ENCODE data around the gene ZNF579.

ZNF579 gene

DNA sequence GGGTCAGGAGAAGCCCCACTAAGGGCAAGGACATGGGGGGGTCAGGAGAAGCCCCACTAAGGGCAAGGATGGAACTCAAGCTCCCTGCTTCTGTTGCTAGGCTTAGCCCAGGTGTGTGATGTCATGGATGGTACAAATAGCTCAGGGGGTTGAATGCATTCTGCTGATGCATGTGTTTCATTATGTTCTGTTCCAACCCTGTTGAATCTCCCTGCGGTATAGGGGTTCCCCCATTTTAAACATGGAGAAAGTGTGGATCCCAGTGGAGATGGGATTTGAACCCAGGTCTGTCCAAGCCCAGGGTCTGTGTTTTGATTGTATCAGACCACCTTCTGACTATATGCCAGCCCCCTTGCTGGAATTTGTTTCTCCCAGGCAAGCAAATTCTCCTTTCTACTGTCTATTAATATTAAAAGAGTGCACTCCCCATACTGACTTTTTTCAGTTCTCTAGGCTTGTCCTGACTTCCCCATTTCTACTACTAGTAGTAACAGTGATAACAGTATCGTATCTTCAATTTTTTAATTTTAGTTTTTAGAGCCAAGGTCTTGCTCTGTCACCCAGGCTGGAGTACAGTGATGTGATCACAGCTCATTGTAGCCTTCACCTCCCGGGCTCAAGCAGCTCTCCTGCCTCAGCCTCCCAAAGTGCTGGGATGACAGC lies 31.5 kb upstream of the ZNF579 start:
- no peak for DNase-seq

DNA sequence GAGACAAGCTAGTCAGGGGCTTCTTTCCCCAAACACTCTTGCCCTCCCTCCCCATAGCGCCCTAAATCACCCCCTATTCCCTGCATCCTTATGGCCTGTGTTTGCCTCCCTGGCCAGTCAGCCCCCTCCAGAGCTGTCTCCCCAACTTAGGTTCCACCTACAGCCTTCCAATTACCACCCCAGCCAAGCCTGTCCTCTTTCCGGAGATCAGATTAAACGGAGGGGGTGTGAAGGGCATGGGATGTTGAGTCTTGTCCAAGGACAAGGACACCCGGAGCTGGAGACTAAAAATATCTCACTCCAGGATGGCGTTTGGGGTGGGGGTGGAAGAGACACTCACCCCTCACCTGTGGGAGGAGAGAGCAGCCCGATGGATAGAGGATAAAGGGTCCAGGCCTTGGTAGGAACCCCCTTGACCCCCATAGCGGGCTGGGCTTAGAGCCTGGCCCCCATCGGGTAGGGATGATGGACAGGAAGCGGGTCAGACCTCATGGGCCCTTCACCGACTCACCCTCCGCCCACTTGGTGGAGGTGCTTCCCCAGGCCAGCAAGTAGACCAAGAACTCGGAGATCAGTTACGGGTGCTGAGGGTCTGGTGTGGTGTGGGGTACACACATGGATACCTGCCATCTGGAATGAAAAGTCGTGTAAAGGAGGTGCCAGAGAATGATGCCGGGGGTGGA lies 30.8 kb upstream of the ZNF579 start:
- DNase-seq: no peak

DNA sequence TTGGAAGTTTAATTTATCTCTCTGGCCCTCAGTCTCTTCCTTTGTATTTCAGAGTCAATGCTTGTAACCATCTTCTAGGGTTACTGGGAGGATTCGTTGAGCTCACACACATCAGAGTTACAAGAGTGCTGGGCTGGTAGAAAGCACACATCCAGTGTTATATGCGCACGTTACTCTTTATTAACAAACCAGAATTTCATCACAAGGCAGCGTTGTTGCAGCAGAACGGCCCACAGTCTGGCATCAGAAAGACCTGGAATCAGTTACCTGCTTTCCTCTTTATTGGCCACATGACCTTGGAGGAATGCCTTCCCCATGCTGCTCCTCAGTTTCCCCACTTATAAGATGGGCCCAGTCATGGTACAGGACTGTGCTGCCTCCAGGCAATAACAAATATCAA lies 28.7 kb upstream of the ZNF579 start:
- no peak for DNase-seq

DNA sequence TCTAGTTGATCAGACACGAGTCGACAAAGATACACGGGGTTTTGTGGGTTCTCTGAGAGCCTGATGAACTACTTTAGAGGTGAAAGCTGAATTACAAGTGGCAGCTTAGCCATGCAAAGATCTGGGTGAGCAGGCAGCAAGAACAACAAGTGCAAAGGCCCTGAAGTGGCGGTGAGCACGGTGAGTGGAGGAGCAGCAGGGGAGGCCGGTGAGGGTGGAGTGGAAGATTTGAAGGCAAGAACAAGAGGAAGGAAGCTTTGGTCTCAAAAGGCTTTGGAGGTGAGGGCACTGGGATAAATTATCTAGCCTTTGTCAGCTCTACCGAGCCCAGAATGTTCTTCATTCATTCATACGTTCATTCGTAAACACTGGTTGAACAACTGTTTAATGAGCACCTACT lies 26.2 kb upstream of the ZNF579 start:
- no peak for DNase-seq

DNA sequence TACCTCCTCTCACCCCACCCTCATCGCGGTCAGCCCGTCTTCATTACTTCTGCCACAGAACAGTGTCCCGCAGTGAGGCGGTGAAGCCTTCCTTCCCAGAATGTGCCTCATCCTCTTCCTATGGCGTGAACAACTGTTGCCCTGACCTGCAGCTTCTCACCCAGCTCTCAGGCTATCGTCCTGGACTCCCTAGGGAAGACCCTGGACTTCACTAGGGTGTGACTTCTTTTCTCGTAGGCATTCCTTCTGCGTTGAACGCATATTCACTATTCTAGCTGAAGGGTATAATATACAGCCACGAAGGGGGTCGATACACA lies 25.8 kb upstream of the ZNF579 start:
- DNase-seq: no peak

DNA sequence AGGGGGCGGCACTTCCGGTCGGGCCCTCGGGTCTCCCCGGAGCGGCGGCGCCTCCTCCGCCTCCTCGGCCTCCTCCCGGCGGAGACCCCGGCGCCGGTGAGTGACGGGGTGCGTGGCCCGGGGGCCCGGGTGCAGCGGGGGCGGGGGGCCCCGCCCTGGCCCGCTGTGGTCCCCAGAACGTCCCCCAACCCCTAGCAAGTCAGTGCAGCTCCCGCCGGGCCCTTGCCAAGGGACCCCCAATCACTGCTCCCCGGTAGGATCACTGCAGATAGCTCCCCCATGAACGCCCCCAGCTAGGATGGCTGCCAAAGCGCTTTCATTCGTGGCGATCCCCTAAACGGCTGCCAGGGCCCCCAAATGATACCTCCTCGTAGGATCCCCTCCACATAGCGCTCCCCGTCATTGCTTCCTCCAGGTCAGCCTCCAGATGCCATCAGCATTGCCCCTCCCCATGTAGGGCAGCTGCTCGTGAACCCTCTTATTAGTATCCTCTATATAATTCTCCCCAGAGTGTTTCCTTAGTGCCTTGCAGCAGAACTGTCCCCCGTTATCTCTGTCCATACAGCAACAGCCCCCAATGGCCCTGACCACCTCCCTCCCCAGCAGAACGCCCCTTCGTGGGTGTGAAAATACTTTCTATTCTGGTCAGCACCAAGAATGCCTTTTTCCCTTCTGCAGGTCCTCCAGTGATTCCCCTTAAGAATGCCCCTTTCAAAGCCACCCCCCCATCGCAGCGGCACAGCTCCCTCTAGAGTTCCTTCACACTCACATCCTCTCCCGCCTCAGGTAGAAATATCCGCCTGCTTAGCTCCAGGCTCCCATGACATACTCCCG lies 25.2 kb upstream of the ZNF579 start, which contains the start of gene ZNF865:
Gene ZNF865 (plus strand): TSS at position 11 of the 834 bp plus-strand sequence. CDS start 7,972 bp downstream, outside the sequence.
- DNase-seq: peak; percentile 58

DNA sequence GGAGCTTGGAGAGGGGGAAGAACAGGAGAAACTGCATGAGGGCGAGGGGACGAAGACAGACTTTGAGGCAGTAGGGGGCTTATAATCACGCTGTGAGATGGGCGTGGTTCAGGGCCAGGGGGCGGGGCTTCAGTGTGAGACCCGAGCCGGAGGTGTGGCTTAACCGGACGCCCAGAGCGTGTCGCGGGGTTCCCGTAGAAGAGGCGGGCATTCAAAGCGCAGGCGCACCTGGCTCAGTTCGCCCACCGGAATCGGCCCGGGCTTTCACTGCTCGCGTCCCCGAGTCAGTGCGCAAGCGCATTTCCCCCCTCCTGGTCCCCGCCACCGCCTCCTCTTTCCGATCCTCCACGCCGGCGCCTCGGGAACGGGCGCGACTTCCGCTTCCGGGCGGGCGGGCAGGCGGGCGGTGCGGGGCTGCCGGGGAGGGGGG lies 24.6 kb upstream of the ZNF579 start:
- DNase-seq: peak; percentile 98 to 99

DNA sequence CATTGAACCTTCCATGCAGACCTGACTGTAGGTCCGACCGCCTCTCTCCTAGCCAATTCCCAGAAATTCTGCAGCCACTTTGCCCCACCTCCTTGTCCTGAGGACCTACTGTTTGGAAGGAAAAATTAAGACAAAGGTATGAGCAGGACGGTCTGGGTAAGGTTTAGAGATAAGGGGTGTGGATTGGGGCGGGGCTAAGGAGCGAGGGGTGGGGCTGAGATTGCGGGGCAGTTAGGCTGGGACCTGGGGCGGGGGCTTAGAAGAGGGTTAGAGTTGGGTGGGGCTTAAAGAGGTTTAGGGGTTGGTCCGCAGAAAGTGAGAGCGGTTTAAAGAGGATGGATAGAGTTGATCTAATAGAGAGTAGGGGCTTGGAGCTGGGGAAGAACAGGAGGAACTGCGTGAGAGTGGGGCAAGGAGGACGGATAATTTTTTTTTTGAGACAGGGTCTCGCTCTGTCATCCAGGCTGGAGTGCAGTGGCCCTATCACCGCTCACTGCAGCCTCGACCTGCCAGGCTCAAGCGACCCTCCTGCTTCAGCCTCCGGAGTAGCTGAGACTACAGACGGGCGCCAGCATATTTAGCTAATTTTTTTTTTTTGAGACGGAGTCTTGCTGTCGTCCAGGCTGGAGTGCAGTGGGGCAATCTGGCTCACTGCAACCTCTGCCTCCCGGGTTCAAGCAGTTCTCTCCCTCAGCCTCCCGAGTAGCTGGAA lies 23.1 kb upstream of the ZNF579 start:
- DNase-seq: no peak

DNA sequence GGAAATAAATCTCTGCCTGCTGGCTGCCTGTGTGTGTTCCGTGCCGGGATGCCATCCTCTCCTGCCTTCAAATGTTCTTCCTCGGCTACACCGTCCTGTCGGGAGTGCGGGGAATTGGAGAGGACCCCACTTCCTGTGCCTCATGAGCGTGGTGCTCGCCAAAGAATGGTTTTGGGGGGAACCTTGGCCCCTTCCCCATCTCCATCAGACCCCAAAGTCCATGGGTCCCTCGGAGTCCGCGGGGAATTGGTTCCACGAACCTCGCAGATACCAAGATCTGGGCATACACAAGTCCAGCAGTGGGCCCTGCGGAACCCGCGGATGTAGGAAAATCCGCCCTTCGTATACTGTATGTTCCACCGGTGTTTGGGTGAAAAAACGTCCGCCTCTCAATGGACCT lies 22.5 kb upstream of the ZNF579 start:
- no peak for DNase-seq

DNA sequence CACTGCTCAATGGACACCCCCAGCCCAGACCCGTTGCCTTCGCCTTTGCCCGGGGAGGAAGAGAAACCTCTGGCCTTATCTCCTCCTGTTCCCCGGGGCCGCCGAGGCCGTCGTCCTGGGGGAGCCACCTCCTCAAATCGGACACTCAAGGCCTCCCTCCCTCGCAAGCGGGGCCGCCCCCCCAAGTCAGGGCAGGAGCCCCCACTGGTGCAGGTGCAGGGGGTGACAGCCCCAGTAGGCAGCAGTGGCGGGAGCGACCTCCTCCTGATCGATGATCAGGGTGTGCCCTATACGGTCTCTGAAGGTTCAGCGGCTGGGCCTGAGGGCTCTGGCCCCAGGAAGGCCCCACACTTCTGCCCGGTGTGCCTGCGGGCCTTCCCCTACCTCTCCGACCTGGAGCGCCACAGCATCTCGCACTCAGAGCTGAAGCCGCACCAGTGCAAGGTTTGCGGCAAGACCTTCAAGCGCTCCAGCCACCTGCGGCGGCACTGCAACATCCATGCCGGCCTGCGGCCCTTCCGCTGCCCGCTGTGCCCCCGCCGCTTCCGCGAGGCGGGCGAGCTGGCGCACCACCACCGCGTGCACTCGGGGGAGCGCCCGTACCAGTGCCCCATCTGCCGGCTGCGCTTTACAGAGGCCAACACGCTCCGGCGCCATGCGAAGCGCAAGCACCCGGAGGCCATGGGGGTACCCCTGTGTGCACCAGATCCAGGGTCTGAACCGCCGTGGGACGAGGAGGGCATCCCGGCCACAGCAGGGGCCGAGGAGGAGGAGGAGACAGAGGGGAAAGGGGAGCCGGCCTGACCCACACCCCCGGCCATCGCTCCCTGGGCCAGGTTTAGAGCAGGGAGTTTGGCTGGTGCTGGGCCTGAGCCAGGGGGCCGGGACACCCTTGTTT lies 21.7 kb upstream of the ZNF579 start:
- no peak for DNase-seq

DNA sequence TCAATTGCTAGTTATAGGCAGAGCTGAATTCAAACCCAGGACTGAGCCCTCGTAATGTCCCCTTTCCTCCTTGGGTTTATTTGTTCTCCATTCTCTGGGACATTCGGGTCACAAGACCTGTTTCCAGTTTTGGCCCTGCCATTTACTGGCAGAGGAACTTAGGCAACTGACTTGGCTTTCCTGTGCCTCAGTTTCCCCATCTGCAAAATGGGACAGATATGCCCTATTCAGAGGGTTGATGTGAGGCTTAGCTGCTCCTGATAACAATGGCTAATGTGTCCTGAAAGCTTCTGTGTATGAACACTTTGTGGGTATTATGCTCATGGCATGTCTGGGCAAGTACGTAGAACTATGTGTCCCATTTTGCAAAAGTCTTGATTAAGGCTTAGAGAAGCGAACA lies 20.4 kb upstream of the ZNF579 start:
- no peak for DNase-seq

DNA sequence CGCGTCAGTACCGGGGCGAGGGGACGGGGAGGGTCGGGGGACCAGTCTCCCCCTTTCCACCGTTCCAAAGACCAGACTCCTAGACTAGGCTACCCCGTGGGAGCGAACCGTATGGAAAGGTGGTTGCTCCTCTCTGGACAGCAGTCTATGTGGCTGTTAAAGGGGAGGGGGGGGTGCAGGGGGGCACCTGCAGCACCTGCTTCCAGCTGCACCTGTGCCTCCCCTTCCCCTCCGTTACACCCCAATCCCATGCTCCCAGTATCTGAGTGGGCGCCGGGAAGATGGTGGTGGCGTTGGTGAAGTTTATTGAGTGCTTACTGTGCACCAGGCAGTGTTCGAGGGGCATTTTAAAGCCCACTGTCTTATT lies 20.0 kb upstream of the ZNF579 start:
- no peak for DNase-seq

DNA sequence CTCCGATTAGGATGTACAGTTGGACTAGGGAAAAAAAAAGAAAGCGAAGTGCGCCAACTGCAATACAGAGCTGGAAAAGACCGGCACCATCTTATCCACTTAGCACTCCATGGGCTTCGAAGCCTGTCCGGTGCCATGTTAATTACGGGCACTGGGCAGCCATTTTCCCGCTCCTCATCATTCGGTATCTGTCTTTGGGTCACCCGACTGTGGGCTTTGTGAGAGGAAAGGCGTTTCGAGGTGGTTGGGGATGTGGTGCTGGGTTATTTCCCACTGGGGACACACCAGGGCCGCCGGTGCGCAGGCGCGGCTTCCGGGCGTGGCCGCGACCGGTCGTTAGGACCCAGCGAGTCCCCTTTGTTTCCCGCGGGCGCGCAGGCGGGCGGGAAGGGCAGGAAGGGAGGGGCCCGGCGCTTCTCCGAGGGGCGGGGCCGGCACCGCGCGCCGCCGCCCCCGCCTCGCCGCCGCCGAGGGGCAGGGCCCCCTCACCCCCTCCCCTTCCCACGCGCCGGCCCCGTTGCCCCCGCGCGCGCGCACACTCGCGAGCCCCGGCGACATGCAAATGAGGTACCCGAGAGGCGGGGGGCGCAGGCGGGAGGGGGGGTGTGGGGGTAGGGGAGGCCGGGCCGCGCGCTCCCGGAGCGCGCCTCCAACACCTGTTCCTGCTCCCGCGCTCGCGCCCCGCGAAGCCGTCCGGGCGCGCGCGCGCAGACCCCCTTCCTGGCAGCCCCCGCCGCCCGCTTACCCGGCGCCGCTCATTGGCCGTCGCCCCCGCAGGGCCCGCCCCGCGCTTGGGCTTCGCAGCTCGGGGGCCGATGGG lies 19.4 kb upstream of the ZNF579 start, which contains the start of gene ZNF524:
Gene ZNF524 (plus strand): TSS at position 447 of the 820 bp plus-strand sequence. CDS start 1,825 bp downstream, outside the sequence.
- DNase-seq: peak; percentile 71 to 73

DNA sequence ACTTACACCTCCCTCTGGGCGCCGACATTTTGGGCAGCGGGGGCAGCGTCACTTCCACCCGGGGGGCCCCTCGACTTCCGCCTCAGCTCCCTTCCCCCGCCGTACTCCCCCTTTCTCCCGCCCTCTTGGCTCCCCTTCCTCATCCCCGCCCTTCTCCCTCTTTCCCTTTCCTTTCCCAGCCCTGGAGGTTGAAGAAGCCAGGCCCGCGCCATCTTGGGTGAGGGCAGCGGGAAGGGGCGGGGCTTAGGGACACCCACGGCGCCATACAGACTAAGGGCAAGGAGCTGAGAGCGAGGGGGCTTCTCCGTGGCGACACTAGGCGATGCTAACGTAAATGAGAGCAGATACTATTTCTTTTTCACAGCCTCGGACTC lies 18.8 kb upstream of the ZNF579 start, which contains the start of gene FIZ1:
Gene FIZ1 (minus strand): TSS at position 50 of the 374 bp plus-strand sequence. CDS start 1,652 bp downstream, outside the sequence.
- peak; percentile 94 to 96 for DNase-seq

DNA sequence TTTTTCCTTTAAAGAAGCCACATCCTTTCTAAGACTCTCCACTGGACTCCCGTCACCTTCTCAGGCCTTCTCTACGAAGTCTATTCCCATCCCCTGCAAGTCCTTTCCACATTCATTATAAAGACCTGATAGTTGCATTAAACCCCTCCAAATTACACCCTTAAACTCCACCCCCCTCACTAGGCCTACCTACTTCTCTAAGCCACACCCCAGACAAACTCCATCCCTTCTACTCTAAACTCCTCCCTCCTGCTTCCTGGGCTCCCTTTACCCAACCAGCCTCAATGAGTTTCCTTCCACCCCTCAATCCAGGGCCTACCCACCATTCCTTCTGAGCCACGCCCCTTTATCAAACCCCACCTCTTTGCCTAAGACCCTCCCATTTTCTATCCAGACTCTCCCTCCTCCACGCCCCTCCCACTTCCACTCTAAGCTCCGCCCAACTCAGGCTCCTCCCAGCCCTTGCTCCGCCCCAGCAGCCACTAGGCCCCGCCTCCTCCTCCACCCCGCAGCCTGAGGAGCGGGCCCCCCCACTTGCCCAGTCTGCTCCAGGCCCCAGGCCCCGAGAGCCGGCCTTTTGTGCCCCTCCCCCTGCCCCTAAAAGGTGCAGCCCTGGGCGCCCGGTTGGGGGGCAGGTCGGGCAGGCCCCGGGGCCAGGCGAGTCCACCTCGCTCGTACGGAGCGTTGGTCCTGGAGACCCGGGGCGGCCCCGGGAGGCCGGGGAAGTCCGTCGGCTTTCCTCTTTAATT lies 18.2 kb upstream of the ZNF579 start:
- peak; percentile 93 to 94 for DNase-seq

DNA sequence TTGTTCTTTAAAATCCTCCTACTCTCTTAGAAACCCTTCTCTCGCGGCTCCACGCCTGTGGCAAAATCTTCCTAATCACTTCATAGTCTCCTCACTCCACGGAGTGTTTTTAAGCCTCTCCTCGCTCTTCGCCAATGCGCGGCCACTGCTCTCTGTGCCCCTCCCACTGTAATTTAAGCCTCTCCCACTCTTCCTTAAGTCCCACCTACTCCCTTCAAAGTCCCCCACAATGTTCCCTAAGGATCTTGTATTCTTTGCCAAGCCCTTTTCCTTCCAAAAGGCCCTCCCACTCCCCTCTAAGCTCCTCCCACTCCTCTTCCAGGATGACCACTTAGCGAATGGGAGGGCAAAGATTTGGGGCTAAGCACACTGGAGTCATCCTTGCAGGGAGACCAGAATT lies 17.4 kb upstream of the ZNF579 start:
- no peak for DNase-seq

DNA sequence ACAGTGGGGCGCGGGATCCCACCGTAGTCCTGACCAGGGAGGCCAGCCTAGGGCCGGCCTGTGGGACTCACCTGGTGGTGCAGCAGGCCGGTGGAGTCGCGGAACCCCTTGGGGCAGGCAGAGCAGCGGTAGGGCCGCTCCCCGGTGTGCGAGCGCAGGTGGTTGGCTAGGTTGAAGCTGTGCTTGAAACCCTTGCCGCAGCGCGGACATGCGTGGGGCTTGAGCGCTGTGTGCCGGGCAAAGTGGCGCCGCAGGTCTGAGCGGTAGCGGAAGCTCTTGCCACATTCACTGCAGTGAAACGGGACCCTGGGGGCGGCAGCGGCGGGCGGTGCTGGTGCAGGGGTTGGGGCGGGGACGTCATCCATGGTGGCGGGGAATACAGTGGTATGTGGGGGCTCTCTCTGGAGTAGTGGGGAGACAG lies 16.9 kb upstream of the ZNF579 start:
- DNase-seq: no peak

DNA sequence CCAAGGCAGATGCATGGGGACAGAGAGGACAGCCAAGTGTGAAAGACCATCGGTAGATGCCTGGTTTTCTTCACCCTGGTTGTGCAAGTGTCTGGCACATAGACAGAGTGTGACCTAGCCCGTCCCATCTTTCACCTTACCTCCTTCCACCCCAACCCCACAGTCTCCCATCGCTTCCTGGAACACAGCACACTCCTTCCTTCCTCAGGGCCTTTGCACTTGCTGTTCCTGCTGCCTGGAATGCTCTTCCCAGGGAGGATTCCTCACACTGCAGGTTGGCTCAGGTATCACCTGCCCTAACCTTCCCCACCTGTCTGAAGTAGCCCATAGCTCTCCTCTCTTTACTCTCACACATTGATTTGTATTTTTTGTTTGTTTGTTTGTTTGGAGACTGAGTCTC lies 15.7 kb upstream of the ZNF579 start:
- no peak for DNase-seq

DNA sequence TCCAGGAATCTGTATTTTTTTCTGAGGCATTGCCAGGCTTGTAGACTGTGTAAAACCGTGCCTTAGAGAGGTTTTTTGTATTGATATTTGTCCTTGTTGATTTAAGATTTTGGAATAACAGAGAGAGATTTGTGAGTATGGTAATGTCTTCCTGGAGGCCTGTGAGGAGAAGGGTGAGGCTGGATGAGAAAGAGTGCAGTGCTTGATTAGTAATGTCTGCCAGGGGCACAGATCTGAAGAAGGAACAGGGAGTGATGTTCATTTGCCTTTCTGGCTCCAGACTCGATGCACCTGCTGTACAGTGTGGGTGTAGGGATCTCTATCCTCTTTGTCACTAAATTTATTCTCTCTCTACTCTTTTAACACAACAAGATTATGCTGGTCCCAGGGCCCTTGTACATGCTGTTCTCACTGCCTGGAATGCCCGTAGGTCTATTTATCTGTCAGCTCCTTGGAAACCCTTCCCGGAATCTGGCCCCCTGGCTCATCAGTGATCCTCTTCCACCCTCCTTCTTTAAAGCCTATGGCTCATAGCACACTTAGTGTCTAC lies 14.4 kb upstream of the ZNF579 start:
- DNase-seq: no peak
